ENCODE measurements around the gene IGFBPL1.
"Not testable (repeated sequence)": the region's sequence is repeated elsewhere in the genome, so short reads cannot be mapped to it uniquely, and the experiment has no call there.

The IGFBPL1 gene

GRCh38 chr9:38380230-38380871 is 43.9 kb downstream of the IGFBPL1 start:
- DNase-seq (ENCODE audit: low read depth): no peak

GRCh38 chr9:38377336-38378083 is 46.7 kb downstream of the IGFBPL1 start:
- DNase-seq (ENCODE audit: low read depth): not testable (repeated sequence)

DNA sequence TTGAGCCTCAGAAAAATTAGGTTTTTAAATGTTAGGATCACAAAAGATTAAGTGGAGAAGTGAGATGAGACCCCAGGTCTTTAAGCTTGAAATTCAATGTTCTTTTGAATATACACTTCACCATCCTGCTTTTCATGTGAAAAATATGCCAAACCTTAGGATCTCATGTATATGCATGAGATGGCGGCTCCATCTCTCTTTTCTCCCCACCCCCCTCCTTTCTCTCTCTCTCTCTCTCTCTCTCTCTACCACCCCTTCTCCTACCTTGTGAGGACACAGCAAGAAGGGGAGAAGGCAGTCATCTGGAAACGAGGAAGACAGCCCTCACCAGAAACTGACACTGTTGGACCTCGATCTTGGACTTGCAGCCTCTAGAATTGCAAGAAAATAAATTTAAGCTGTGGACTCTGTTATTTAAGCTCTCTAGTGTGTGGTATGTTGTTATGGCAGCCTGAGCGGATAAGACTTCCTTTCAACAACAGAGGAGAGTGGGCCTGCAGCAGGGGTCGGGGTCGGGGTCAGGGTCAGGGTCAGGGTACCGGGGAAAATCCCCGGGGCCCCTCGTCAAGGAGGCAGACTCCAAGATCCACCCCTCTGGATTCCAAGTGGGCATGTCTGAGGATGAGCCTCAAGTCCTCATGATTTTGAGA is 48.1 kb downstream of the IGFBPL1 start:
- no peak for DNase-seq (ENCODE audit: low read depth)

- DNase-seq (ENCODE audit: low read depth): no peak
Observed at GRCh38 chr9:38375572-38375963, 48.7 kb downstream of the IGFBPL1 start.

- DNase-seq (ENCODE audit: low read depth): no peak
Observed at GRCh38 chr9:38374847-38375571, 49.2 kb downstream of the IGFBPL1 start.

DNA sequence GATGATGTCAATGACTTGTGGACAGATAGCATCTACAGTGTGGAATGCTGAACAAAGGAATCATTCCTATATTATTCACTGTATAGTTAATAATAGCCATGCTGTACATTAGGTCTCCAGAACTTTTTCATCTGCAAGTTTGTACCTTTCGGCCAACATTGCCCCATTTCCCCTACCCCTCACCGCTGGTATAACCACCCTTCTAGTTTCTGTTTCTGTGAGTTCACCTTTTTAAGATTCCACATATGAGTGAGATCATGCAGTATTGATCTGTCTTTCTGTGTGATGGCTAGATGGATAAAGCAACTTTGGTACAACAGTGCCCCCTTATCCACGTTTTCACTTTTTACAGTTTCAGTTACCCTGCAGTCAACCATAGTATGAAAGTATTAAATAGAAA is 50.6 kb downstream of the IGFBPL1 start:
- DNase-seq (ENCODE audit: low read depth): no peak

DNA sequence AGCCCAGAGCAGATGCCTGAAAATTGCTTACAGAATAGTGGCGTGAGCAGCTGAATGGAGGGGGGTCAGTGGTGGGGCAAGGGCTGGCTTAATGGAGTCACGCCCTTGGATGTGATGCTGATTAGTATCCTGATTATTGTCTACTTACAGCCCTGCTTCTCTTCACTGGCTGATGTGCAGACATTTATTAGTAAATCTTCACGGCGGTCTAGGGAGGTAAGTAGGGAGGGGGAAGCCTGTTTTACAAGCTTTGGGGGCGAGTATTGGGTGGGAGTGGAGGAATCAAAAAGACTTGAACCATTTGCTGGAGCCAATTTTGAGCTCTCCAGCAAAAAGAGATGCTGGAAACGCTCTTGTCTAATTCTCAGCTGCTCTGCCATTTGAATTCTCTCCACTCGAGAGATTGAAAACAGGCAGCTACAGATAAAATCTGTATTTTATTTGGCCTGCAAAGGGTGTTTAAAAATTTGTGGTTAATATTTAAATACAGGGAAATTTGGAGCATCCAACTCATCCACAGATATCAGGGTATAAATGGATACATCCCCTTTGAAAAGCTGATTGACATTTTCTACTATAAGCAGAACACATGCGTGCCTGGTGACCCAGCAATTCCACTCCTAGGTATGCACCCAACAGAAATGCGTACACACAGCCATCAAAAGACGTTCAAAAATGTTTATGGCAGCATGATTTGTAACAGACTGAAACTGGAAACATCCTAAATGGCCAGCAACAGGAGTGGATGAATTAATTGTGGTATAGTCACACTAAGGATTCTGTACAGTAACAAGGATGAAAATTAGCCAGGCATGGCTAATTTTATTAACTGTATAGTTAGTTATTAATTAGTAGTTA is 51.3 kb downstream of the IGFBPL1 start:
- no peak for DNase-seq (ENCODE audit: low read depth)

DNA sequence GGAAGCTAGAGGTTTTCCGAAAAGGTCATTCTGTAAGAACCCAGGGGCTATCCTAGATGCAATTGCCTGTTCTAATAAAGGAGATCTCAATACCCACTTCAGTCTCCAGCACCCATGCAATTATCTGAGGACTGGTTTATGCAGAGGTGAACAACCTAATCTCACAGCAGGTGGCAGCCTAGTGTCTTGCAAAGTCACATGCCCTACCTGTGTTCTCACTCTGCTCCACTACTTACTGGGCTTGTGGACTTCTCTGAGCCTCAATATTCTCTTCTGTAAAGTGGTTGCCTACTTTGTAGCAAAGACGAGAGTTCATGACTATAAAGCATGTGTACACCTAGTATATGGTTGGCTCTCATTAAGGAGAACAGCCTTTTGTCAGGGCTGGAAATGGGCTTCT is 52.8 kb downstream of the IGFBPL1 start:
- DNase-seq (ENCODE audit: low read depth): no peak

DNA sequence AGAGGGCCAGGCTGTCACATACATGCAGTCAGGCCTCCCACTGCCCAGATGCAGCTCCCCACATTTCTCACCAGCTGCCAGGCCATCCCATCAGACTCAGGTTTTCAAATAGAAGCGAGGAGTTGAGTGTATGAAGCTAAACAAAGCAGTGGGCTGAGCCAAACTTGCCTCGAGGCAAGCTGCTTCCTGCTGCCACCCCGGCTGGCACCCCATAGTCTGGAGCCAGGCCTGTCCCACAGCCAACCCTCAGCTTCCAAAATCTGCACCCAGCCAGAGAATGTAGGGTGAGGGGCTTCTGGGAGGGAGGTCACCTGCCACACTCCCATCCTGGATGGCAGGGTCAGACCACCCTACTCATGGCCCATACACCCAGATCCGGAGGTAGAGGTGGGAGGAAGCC is 54.1 kb downstream of the IGFBPL1 start:
- DNase-seq (ENCODE audit: low read depth): no peak

DNA sequence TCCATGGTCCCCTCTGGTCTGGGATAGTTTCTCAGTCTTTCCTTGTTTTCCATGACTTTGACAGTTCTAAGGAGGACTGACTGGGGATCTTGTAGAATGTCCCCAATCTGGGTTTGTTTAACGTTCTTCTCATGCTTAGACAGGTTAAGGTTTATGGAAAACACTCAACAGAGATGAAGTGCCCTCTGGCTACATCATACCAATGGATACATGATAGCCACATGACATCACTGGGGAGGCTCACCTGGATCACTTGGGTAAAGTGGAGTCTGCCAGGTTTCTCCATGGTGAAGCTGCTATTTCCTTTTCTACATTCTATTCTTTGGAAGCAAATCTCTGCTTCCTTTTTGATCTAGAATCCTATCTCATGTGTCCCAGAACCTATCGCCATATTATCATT is 55.5 kb downstream of the IGFBPL1 start:
- DNase-seq (ENCODE audit: low read depth): no peak

GRCh38 chr9:38367898-38368297 is 56.4 kb downstream of the IGFBPL1 start:
- DNase-seq (ENCODE audit: low read depth): no peak

DNA sequence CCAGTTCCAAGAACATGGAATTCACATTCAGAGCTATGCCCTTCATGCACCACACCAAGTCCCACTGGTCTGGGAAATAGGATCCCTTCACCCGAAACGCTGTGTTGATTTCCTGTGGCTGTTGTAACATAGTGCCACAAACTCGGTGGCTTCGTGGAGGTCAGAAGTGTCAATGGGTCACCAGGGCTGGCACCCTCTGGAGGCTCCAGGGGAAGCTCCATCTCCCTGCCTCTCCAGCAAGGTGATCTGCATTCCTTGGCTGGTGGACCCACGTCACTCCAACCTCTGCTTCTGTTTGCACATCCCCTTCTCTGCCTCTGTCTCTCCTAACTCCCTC is 60.7 kb downstream of the IGFBPL1 start:
- no peak for DNase-seq (ENCODE audit: low read depth)

DNA sequence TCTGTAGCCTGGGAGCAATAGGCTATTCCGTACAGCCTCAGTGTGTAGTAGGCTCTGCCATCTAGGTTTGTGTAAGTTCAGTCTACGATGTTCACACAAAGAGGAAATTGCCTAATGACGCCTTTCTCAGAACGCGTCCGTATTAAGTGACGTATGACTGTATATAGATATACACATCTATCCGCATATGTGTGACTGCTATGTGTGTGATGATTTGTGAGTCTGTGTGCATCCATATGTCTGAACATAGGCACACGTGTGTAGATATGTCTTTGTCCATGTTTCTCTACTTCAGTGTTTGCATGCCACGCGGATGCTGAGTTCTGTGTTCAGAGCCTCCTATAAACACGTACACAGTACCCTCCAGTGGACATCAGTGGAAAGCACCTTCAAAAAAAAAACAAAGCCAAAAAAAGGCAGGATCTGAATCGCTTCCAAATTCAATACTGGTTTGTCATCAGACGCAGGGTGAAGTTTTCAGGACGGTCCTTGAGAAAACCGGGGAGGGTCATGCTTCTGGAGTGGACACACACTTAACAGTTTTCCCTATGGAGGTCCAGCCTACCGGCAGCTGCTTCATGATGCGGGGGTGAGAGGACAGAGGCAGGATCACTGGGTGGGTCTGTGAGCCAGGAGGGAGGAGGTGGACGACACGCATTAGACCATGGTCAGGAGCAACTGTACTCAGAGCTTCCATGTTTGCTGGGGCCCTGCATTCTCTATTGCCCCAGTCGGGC is 61.2 kb downstream of the IGFBPL1 start:
- no peak for DNase-seq (ENCODE audit: low read depth)

GRCh38 chr9:38361473-38361850 is 62.8 kb downstream of the IGFBPL1 start:
- no peak for DNase-seq (ENCODE audit: low read depth)

DNA sequence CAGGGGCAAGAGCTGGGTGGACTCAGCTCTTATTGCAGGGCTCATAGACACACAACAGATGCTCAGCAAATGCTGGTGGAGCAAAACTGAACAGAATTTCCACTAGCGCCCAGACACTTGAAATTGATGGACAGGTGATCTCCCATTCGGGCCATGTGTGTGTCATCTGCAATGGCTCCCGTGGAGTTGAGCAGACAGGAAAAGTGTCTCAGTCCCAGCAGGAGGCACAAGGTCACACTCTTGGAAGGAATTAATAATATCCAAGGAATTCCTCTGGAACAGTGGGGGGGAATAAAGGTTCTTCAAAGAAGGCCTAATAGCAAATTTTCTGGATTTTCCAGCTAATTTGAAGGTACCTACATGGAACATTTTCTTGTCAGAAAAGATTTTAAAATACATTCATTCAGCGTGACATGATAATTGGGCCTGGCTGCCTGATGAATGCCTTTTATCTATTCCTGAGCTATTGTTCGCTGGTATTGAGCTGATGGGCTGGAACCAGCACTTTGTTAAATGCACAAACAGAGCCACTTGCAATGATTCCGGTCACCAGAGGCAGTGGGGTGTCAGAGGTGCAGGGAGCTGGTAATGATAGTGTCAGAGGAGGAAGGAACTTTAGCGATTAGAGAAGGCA is 63.3 kb downstream of the IGFBPL1 start:
- no peak for DNase-seq (ENCODE audit: low read depth)

DNA sequence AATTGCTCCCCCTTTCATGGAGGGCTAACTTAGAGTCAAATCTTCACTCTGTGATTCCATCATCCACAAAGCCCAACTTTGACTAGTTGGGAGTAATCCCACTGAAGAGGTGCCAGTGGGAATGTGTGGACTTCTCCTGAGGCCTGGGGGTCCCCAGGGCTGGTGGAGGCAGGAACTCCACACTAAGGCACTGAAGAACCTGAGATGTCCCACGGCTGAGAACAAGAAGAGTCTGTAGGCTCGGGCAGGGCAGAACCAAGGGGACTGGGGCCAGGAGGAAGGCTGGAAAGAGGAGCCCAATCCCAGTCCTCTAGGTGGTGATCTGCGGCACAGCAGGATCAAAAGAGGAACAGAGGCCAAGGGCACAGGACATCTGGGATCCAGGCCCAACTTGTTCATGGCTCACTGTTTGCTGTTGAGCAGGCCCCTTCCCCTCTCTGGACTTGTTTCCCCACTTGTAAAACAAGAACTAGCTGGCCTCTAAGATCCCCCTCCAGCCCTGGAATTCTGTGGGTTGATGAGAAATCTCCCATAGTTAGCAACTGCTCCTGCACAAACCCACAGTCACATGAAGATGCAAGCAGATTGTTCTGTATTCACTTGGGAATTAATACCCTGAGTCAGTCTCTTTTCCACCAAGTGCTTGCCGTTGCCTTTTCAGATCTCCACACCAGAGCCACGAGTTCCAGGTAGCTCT is 64.4 kb downstream of the IGFBPL1 start:
- DNase-seq (ENCODE audit: low read depth): no peak

GRCh38 chr9:38359297-38359653 is 65.0 kb downstream of the IGFBPL1 start:
- DNase-seq (ENCODE audit: low read depth): no peak

- DNase-seq (ENCODE audit: low read depth): no peak
Observed at GRCh38 chr9:38358390-38359296, 65.6 kb downstream of the IGFBPL1 start.

All from activated gamma-delta T cell treated with anti-CD3 and anti-CD28 coated beads, Interleukin-2, amount 50 U/mL, for 16 hours (primary cell).